H9 (cell line): ENCODE results near the gene C3. TPM values are rescaled to one million over a fixed set of nuclear protein-coding genes. Genes with fewer than 3 reads are reported as not detected.

Experiments
- DNase-seq: peaks from one replicate; pipeline ENCODE4 v3.0.0-alpha.2; 2017
- H2AFZ ChIP-seq: one replicate; pipeline ENCODE4 v1.6.1; 2013; ENCODE audit warnings: mild to moderate bottlenecking, low read length, control low read depth, moderate library complexity
- H2AK5ac ChIP-seq: 2 replicates; pipeline ENCODE4 v1.6.1; 2013; ENCODE audit warnings: low read length, control low read depth, mixed read lengths; ENCODE audit not compliant: insufficient read length
- H2BK120ac ChIP-seq: one replicate; pipeline ENCODE4 v1.6.1; 2013; ENCODE audit warnings: low read depth, mild to moderate bottlenecking, low read length, control low read depth, inconsistent platforms; ENCODE audit not compliant: poor library complexity, severe bottlenecking
- H2BK12ac ChIP-seq: 2 replicates; pipeline ENCODE4 v1.6.1; 2013; ENCODE audit warnings: low read length, control low read depth, mixed read lengths, low read depth; ENCODE audit not compliant: insufficient read length
- H2BK15ac ChIP-seq: 2 replicates; pipeline ENCODE4 v1.6.1; 2013; ENCODE audit warnings: low read depth, low read length, control low read depth
- H2BK20ac ChIP-seq: one replicate; pipeline ENCODE4 v1.6.1; 2013; ENCODE audit warnings: low read depth, mild to moderate bottlenecking, low read length, control low read depth, inconsistent platforms; ENCODE audit not compliant: poor library complexity, severe bottlenecking
- H2BK5ac ChIP-seq: 2 replicates; pipeline ENCODE4 v1.6.1; 2013; ENCODE audit warnings: low read length, control low read depth, mixed read lengths; ENCODE audit not compliant: insufficient read length
- H3K14ac ChIP-seq: 2 replicates; pipeline ENCODE4 v1.6.1; 2013; ENCODE audit warnings: low read length, control low read depth; ENCODE audit not compliant: insufficient read depth
- H3K18ac ChIP-seq: 2 replicates; pipeline ENCODE4 v1.6.1; 2013; ENCODE audit warnings: low read depth, mild to moderate bottlenecking, mixed read lengths, low read length, control low read depth; ENCODE audit not compliant: insufficient read length
- H3K23ac ChIP-seq: 2 replicates; pipeline ENCODE4 v1.6.1; 2013; ENCODE audit warnings: low read length, control low read depth, mixed read lengths, low read depth; ENCODE audit not compliant: insufficient read length
- H3K23me2 ChIP-seq: 2 replicates; pipeline ENCODE4 v1.6.1; 2013; ENCODE audit warnings: low read depth, mild to moderate bottlenecking, mixed read lengths, low read length, control low read depth; ENCODE audit not compliant: insufficient read length, poor library complexity, severe bottlenecking
- H3K27ac ChIP-seq: 2 replicates; pipeline ENCODE4 v1.5.1; 2013; ENCODE audit warnings: low read length, control low read depth, mixed read lengths, low read depth; ENCODE audit not compliant: insufficient read length
- H3K27me3 ChIP-seq: 2 replicates; pipeline ENCODE4 v1.6.1; 2013; ENCODE audit warnings: low read length, control low read depth, inconsistent platforms; ENCODE audit not compliant: insufficient read depth
- H3K4ac ChIP-seq: 2 replicates; pipeline ENCODE4 v1.6.1; 2013; ENCODE audit warnings: low read depth, mild to moderate bottlenecking, control low read depth, inconsistent platforms, low read length, moderate library complexity
- H3K4me1 ChIP-seq: 2 replicates; pipeline ENCODE4 v1.6.1; 2013; ENCODE audit warnings: low read length, control low read depth, inconsistent platforms; ENCODE audit not compliant: insufficient read depth
- H3K4me2 ChIP-seq: 2 replicates; pipeline ENCODE4 v1.6.1; 2013; ENCODE audit warnings: low read length, control low read depth, mixed read lengths; ENCODE audit not compliant: insufficient read length, insufficient read depth
- H3K56ac ChIP-seq: 2 replicates; pipeline ENCODE4 v1.6.1; 2013; ENCODE audit warnings: low read depth, mild to moderate bottlenecking, mixed read lengths, low read length, control low read depth; ENCODE audit not compliant: insufficient read length
- H3K79me1 ChIP-seq: 2 replicates; pipeline ENCODE4 v1.6.1; 2013; ENCODE audit warnings: low read depth, mild to moderate bottlenecking, moderate library complexity, low read length, control low read depth, inconsistent platforms; ENCODE audit not compliant: insufficient read depth, poor library complexity, severe bottlenecking
- H3K79me2 ChIP-seq: 2 replicates; pipeline ENCODE4 v1.6.1; 2013; ENCODE audit warnings: low read length, control low read depth, inconsistent platforms; ENCODE audit not compliant: insufficient read depth
- H3K9ac ChIP-seq: 2 replicates; pipeline ENCODE4 v1.6.1; 2013; ENCODE audit warnings: low read length, control low read depth, mixed read lengths; ENCODE audit not compliant: insufficient read length; ENCODE audit errors: extremely low read depth
- H3K9me3 ChIP-seq: one replicate; pipeline ENCODE4 v1.6.1; 2013; ENCODE audit warnings: low read depth, low read length, inconsistent platforms; ENCODE audit not compliant: control insufficient read depth
- H3T11ph ChIP-seq: one replicate; pipeline ENCODE4 v1.6.1; 2013; ENCODE audit warnings: mild to moderate bottlenecking, low read length, control low read depth, inconsistent platforms
- H4K20me1 ChIP-seq: one replicate; pipeline ENCODE4 v1.6.1; 2013; ENCODE audit not compliant: control insufficient read depth, insufficient read length, insufficient read depth
- H4K5ac ChIP-seq: 2 replicates; pipeline ENCODE4 v1.6.1; 2013; ENCODE audit warnings: low read depth, mild to moderate bottlenecking, mixed read lengths, low read length, control low read depth; ENCODE audit not compliant: insufficient read length
- H4K8ac ChIP-seq: replicated peaks from 2 replicates; pipeline ENCODE4 v1.6.1; 2013; ENCODE audit warnings: low read length, control low read depth, mixed read lengths, low read depth; ENCODE audit not compliant: insufficient read length
- H4K91ac ChIP-seq: 2 replicates; pipeline ENCODE4 v1.6.1; 2013; ENCODE audit warnings: low read depth, mild to moderate bottlenecking, moderate library complexity, mixed read lengths, low read length, control low read depth; ENCODE audit not compliant: insufficient read length
- H3K27ac Mint-ChIP-seq, 3 experiments: 2 replicates in 2 of 3; 3 replicates in 1 of 3; pipeline ENCODE4 v1.8.0; 2020 to 2021; ENCODE audit warnings: mixed read lengths in 3 of 3, mild to moderate bottlenecking in 1 of 3, moderate library complexity in 1 of 3
- H3K27me3 Mint-ChIP-seq: 2 replicates; pipeline ENCODE4 v1.8.0; 2021; ENCODE audit warnings: low read depth, mild to moderate bottlenecking, moderate library complexity, mixed read lengths
- H3K36me3 Mint-ChIP-seq, 3 experiments: 2 replicates in 2 of 3; 3 replicates in 1 of 3; pipeline ENCODE4 v1.8.0; 2020 to 2021; ENCODE audit warnings: low read depth in 3 of 3, mixed read lengths in 3 of 3; ENCODE audit not compliant: insufficient read depth in 1 of 3
- H3K4me1 Mint-ChIP-seq, 2 experiments: 2 replicates each; pipeline ENCODE4 v1.8.0; 2020; ENCODE audit warnings: mixed read lengths in 2 of 2
- H3K4me3 Mint-ChIP-seq, 2 experiments: 2 replicates in 1 of 2; 3 replicates in 1 of 2; pipeline ENCODE4 v1.8.0; 2020 to 2021; ENCODE audit warnings: mild to moderate bottlenecking in 2 of 2, mixed read lengths in 2 of 2, moderate library complexity in 1 of 2
- H3K9me3 Mint-ChIP-seq, 2 experiments: 2 replicates in 1 of 2; 3 replicates in 1 of 2; pipeline ENCODE4 v1.8.0; 2020; ENCODE audit warnings: mild to moderate bottlenecking in 2 of 2, mixed read lengths in 2 of 2, moderate library complexity in 1 of 2
- CTCF ChIP-seq: fragments of 200-600 bp; sonication (generic); conservative IDR thresholded peaks from 3 replicates; pipeline ENCODE4 v1.8.0; 2021; ENCODE audit warnings: antibody characterized with exemption, mild to moderate bottlenecking
- WGBS: extraction: QIAGEN DNeasy Blood & Tissue Kit; methylation state at CpG from one replicate; pipeline ENCODE4 v1.1.7; 2013; ENCODE audit warnings: missing lambda C conversion rate, low lambda C conversion rate, mixed read lengths; ENCODE audit not compliant: insufficient read length; ENCODE audit errors: extremely low coverage; 5-methylcytosine and 5-hydroxymethylcytosine counted together
- total RNA-seq: library from RNA; stranded (reverse); gene quantifications from 2 replicates; pipeline ENCODE4 v1.2.1, GENCODE V29; 2021

The C3 gene
- total RNA-seq, 1 experiment from 2014 or later: 5.9 TPM

- TF ChIP-seq CTCF: peak; percentile 77
- no peaks in the 10 kb centered on the region; the same call in 1 of the 2 replicates for H3K79me2 ChIP-seq
- peaks cover 5% of the 10 kb centered on the region for H4K20me1 ChIP-seq
- H3K9me3 ChIP-seq: no peaks in the 10 kb centered on the region
- no peak overlapping the region for H3K4me2 ChIP-seq
- no peak overlapping the region for H2BK120ac ChIP-seq
- no peak overlapping the region for H2BK12ac ChIP-seq
- no peak overlapping the region for H4K91ac ChIP-seq
- H3K14ac ChIP-seq: no peak overlapping the region
- no peak overlapping the region for H2AK5ac ChIP-seq
- H3K9ac ChIP-seq: no peak overlapping the region
- H2BK20ac ChIP-seq: no peak overlapping the region
- no peak overlapping the region for H3K27ac ChIP-seq
- H3K9me3 Mint-ChIP-seq: peaks cover 0 to 5% of the 10 kb centered on the region in 2 experiments; a peak in 3 of 5 replicates
- no peak overlapping the region for H4K8ac ChIP-seq
- no peak overlapping the region for H3K4ac ChIP-seq
- H3K4me1 ChIP-seq: 0 out of 2 replicates have a peak, but pooled peaks cover 2% of the 10 kb centered on the region
- H3K79me1 ChIP-seq: no peaks in the 10 kb centered on the region
- H3K36me3 Mint-ChIP-seq: peaks cover 0 to 4% (median 0%) of the 10 kb centered on the region in 3 experiments; a peak in 2 of 7 replicates
- peak; percentile 62 for DNase-seq
- no peak overlapping the region for H3K56ac ChIP-seq
- H3K18ac ChIP-seq: no peak overlapping the region
- H3K27me3 ChIP-seq: no peaks in the 10 kb centered on the region
- H4K5ac ChIP-seq: no peak overlapping the region
- H2BK5ac ChIP-seq: no peak overlapping the region
- peak overlapping the region in 1 of 2 experiments; percentile 54; a peak in 2 of 5 replicates for H3K4me3 Mint-ChIP-seq
- no peak overlapping the region for H2AFZ ChIP-seq
- WGBS: no CpG with 5 or more reads among the region's 11 CpGs
- H3K4me1 Mint-ChIP-seq: peaks cover 27% of the 10 kb centered on the region in 2 experiments
- H3K27ac Mint-ChIP-seq: no peak overlapping the region; a peak in 1 of 7 replicates
- peaks cover 16% of the 10 kb centered on the region for H3K23me2 ChIP-seq
- peaks cover 1% of the 10 kb centered on the region; the same call in 1 of the 2 replicates for H3K27me3 Mint-ChIP-seq
- H3K23ac ChIP-seq: no peak overlapping the region
- H3T11ph ChIP-seq: no peak overlapping the region
- H2BK15ac ChIP-seq: no peak overlapping the region
Observed at GRCh38 chr19:6769006-6769619, 48.7 kb upstream of the C3 start.
